Erythroblast (primary cell): ENCODE measurements around the gene FSHB.

Source experiments
- GATA1 ChIP-seq: IDR thresholded peaks from 2 replicates; pipeline ENCODE4 v1.6.1; 2011; ENCODE audit warnings: low read depth, mild to moderate bottlenecking, control low read depth, low read length, moderate library complexity
- POLR2A ChIP-seq: IDR thresholded peaks from 2 replicates; pipeline ENCODE4 v1.6.1; 2011; ENCODE audit warnings: mild to moderate bottlenecking, low read length

GRCh38 chr11:30218278-30218677 lies 12.5 kb upstream of the FSHB start:
- TF ChIP-seq POLR2A (no peak), GATA1 (no peak)
